Mesendoderm (in vitro differentiated cells): ENCODE measurements around the gene OR51B4.

Experiments
- DNase-seq: peaks from one replicate; pipeline ENCODE4 v3.0.0; 2013
- H2AK5ac ChIP-seq: 2 replicates; pipeline ENCODE4 v1.6.1; 2013; ENCODE audit warnings: low read length, inconsistent platforms
- H2BK120ac ChIP-seq: 2 replicates; pipeline ENCODE4 v1.6.1; 2013; ENCODE audit warnings: low read depth, mild to moderate bottlenecking, low read length, moderate library complexity, mixed read lengths
- H2BK15ac ChIP-seq: replicated peaks from 2 replicates; pipeline ENCODE4 v1.6.1; 2013; ENCODE audit warnings: low read depth, mild to moderate bottlenecking, moderate library complexity
- H2BK5ac ChIP-seq: 2 replicates; pipeline ENCODE4 v1.6.1; 2013; ENCODE audit warnings: low read length, inconsistent platforms
- H3K18ac ChIP-seq: 2 replicates; pipeline ENCODE4 v1.6.1; 2013; ENCODE audit warnings: mild to moderate bottlenecking, low read length, mixed read lengths
- H3K23ac ChIP-seq: one replicate; pipeline ENCODE4 v1.6.1; 2013; ENCODE audit warnings: low read length
- H3K27ac ChIP-seq: 2 replicates; pipeline ENCODE4 v1.5.1; 2013; ENCODE audit warnings: low read depth, mild to moderate bottlenecking, inconsistent platforms, low read length, moderate library complexity
- H3K27me3 ChIP-seq: 2 replicates; pipeline ENCODE4 v1.6.1; 2013; ENCODE audit warnings: low read length, control low read depth, mild to moderate bottlenecking, inconsistent platforms; ENCODE audit not compliant: insufficient read depth, poor library complexity
- H3K36me3 ChIP-seq: 2 replicates; pipeline ENCODE4 v1.6.1; 2013; ENCODE audit warnings: low read length, inconsistent platforms; ENCODE audit not compliant: control insufficient read depth, insufficient read depth
- H3K4ac ChIP-seq: one replicate; pipeline ENCODE4 v1.6.1; 2013; ENCODE audit warnings: low read depth, mild to moderate bottlenecking, low read length, moderate library complexity
- H3K4me1 ChIP-seq: 2 replicates; pipeline ENCODE4 v1.6.1; 2013; ENCODE audit warnings: low read depth, low read length, inconsistent platforms; ENCODE audit not compliant: control insufficient read depth
- H3K4me2 ChIP-seq: 2 replicates; pipeline ENCODE4 v1.6.1; 2013; ENCODE audit warnings: low read length
- H3K4me3 ChIP-seq: 2 replicates; pipeline ENCODE4 v1.5.1; 2013; ENCODE audit warnings: mild to moderate bottlenecking, low read length
- H3K56ac ChIP-seq: one replicate; pipeline ENCODE4 v1.6.1; 2013; ENCODE audit warnings: low read length
- H3K79me1 ChIP-seq: 2 replicates; pipeline ENCODE4 v1.6.1; 2013; ENCODE audit warnings: low read length, inconsistent platforms
- H3K79me2 ChIP-seq: 2 replicates; pipeline ENCODE4 v1.6.1; 2013; ENCODE audit warnings: mild to moderate bottlenecking, low read length; ENCODE audit not compliant: control insufficient read depth, insufficient read depth
- H3K9ac ChIP-seq: 2 replicates; pipeline ENCODE4 v1.6.1; 2013; ENCODE audit warnings: low read length, inconsistent platforms
- H4K5ac ChIP-seq: one replicate; pipeline ENCODE4 v1.6.1; 2013; ENCODE audit warnings: low read length
- H4K8ac ChIP-seq: one replicate; pipeline ENCODE4 v1.6.1; 2013; ENCODE audit warnings: low read depth, mild to moderate bottlenecking, control low read depth, low read length, moderate library complexity
- WGBS: extraction: QIAGEN DNeasy Blood & Tissue Kit; methylation state at CpG from one replicate; pipeline ENCODE4 v1.1.7; 2013; ENCODE audit warnings: low lambda C conversion rate, missing lambda C conversion rate; ENCODE audit not compliant: insufficient coverage; ENCODE audit errors: extremely low coverage; 5-methylcytosine and 5-hydroxymethylcytosine counted together

Gene OR51B4

GRCh38 chr11:5251746-5252145, 50.0 kb downstream of the OR51B4 start:
- WGBS = no CpG with 5 or more reads among the region's 2 CpGs
- Histone ChIP-seq H3K4ac (no peak overlapping the region), H4K8ac (no peak overlapping the region), H3K79me2 (no peaks in the 10 kb centered on the region), H2BK5ac (no peak overlapping the region), H3K4me3 (no peak overlapping the region), H3K27ac (no peak overlapping the region), H3K27me3 (no peaks in the 10 kb centered on the region), H3K4me2 (no peak overlapping the region), H3K4me1 (no peaks in the 10 kb centered on the region), H3K36me3 (no peaks in the 10 kb centered on the region), H2BK15ac (no peak overlapping the region), H2AK5ac (no peak overlapping the region), H3K79me1 (no peaks in the 10 kb centered on the region), H3K56ac (no peak overlapping the region), H3K18ac (no peak overlapping the region), H3K9ac (no peak overlapping the region), H4K5ac (no peak overlapping the region), H2BK120ac (no peak overlapping the region), H3K23ac (no peak overlapping the region)
- no peak for DNase-seq
